ENCODE results near the gene LRRC49.
"Not testable (repeated sequence)": the region's sequence is repeated elsewhere in the genome, so short reads cannot be mapped to it uniquely, and the experiment has no call there.

The LRRC49 gene

GRCh38 chr15:71004506-71004905, 111.9 kb downstream of the LRRC49 start:
- DNase-seq, result not testable (repeated sequence)

GRCh38 chr15:71005895-71006294, 113.3 kb downstream of the LRRC49 start:
- DNase-seq, result no peak

GRCh38 chr15:71008250-71008870, 115.7 kb downstream of the LRRC49 start:
- no peak for DNase-seq

- no peak for DNase-seq
Observed at GRCh38 chr15:71010472-71010871, 117.8 kb downstream of the LRRC49 start.

- DNase-seq, result no peak
Observed at GRCh38 chr15:71010997-71011396, 118.4 kb downstream of the LRRC49 start.

- peak; percentile 9 for DNase-seq
Observed at GRCh38 chr15:71011503-71012155, 119.0 kb downstream of the LRRC49 start.

GRCh38 chr15:71013446-71013845, 120.8 kb downstream of the LRRC49 start:
- DNase-seq, result no peak

- DNase-seq, result no peak
Observed at GRCh38 chr15:71015342-71015741, 122.7 kb downstream of the LRRC49 start.

- DNase-seq, result not testable (repeated sequence)
Observed at GRCh38 chr15:71031232-71031631, 138.6 kb downstream of the LRRC49 start.

GRCh38 chr15:71035478-71035877, 142.9 kb downstream of the LRRC49 start:
- not testable (repeated sequence) for DNase-seq

- no peak for DNase-seq
Observed at GRCh38 chr15:71042356-71042922, 149.8 kb downstream of the LRRC49 start.

- DNase-seq, result no peak
Observed at GRCh38 chr15:71043373-71043772, 150.7 kb downstream of the LRRC49 start.

- no peak for DNase-seq
Observed at GRCh38 chr15:71044006-71044405, 151.4 kb downstream of the LRRC49 start.

GRCh38 chr15:71046146-71046545, 153.5 kb downstream of the LRRC49 start:
- not testable (repeated sequence) for DNase-seq

- no peak for DNase-seq
Observed at GRCh38 chr15:71048913-71049675, 156.5 kb downstream of the LRRC49 start.

GRCh38 chr15:71049706-71050422, 157.2 kb downstream of the LRRC49 start:
- no peak for DNase-seq

- DNase-seq, result no peak
Observed at GRCh38 chr15:71050461-71050860, 157.8 kb downstream of the LRRC49 start.

- DNase-seq, result no peak
Observed at GRCh38 chr15:71051539-71051938, 158.9 kb downstream of the LRRC49 start.

GRCh38 chr15:71052356-71052755, 159.7 kb downstream of the LRRC49 start:
- no peak for DNase-seq

GRCh38 chr15:71054286-71054952, 161.8 kb downstream of the LRRC49 start:
- no peak for DNase-seq

- DNase-seq, result no peak
Observed at GRCh38 chr15:71055461-71055860, 162.8 kb downstream of the LRRC49 start.

- no peak for DNase-seq
Observed at GRCh38 chr15:71056111-71056510, 163.5 kb downstream of the LRRC49 start.

All from NCI-H1092 treated with DMSO at 0.1 percent for 48 hours (cell line).